Fibroblast of lung (primary cell): Measurements from ENCODE around the gene MYL12A.

Experiments used
- EZH2 ChIP-seq: IDR thresholded peaks from 2 replicates; pipeline ENCODE4 v1.5.1; 2012; ENCODE audit warnings: low read length, control low read depth, mild to moderate bottlenecking; ENCODE audit errors: missing control alignments
- TF ChIP-seq, protein P1 (sequence below), 2 donors: IDR thresholded peaks in 1 of 2; conservative IDR thresholded peaks in 1 of 2; 1 replicate in 1 of 2; 2 replicates in 1 of 2; pipeline ENCODE4 v1.5.1; 2011 to 2012; ENCODE audit warnings: low read length in 2 of 2, control low read depth in 1 of 2, inconsistent platforms in 1 of 2, low read depth in 1 of 2, mild to moderate bottlenecking in 1 of 2

DNA sequence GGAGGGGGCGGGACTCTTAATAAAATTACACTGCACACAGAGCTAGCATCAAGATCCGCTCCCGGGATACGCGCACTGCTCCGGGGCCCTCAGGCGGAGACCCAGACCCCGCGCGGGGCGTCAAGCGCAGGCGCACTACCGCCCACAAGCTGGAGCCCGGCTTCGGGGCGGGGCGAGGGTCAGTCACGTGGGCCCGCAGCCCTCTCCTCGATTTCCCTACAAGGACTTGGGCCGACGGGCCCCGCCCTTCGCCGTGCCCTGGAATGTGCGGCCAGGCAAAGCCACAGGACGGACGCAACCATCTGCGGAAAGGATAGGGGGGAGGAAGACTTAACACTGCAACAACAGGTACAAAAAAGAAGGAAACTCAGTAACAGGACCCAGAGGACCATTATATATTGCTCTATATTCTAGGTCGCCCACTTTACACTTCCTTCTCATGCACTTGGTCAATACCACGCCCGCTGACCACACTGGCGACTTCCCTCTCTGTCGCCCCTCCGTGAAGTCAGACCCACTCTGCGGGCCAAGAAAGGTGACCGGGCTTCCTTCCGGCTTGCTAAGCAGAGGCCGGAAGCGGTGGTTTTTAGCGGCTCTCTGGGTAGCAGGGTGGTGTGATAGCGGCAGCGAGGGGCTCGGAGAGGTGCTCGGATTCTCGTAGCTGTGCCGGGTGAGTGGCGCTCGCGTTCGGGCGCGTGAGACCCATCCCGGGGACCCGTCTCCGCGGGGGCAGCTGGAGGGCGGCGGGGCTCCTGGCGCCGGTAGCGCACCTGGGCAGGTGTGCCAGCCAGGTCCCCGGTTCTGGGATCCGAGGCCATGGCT lies at the start of gene MYL12A:
- TF ChIP-seq, protein P1, sequence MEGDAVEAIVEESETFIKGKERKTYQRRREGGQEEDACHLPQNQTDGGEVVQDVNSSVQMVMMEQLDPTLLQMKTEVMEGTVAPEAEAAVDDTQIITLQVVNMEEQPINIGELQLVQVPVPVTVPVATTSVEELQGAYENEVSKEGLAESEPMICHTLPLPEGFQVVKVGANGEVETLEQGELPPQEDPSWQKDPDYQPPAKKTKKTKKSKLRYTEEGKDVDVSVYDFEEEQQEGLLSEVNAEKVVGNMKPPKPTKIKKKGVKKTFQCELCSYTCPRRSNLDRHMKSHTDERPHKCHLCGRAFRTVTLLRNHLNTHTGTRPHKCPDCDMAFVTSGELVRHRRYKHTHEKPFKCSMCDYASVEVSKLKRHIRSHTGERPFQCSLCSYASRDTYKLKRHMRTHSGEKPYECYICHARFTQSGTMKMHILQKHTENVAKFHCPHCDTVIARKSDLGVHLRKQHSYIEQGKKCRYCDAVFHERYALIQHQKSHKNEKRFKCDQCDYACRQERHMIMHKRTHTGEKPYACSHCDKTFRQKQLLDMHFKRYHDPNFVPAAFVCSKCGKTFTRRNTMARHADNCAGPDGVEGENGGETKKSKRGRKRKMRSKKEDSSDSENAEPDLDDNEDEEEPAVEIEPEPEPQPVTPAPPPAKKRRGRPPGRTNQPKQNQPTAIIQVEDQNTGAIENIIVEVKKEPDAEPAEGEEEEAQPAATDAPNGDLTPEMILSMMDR (conservative IDR thresholded peaks at IDR 0.05 in 1 of 2, IDR thresholded peaks at IDR 0.05 in 1 of 2; ENCODE audit: low read depth in 1 of 2, low read length in 2 of 2): no peak
- no peak for TF ChIP-seq EZH2
